H9 (cell line): ENCODE results near the gene AATK. TPM values are rescaled to one million over a fixed set of nuclear protein-coding genes. Genes with fewer than 3 reads are reported as not detected.
A peak's percentile ranks its signal among the peaks of the same experiment; 100 is the strongest.

ENCODE experiments used
- DNase-seq: peaks from one replicate; pipeline ENCODE4 v3.0.0-alpha.2; 2017
- H2AFZ ChIP-seq: one replicate; pipeline ENCODE4 v1.6.1; 2013; ENCODE audit warnings: mild to moderate bottlenecking, low read length, control low read depth, moderate library complexity
- H2AK5ac ChIP-seq: 2 replicates; pipeline ENCODE4 v1.6.1; 2013; ENCODE audit warnings: low read length, control low read depth, mixed read lengths; ENCODE audit not compliant: insufficient read length
- H2BK120ac ChIP-seq: one replicate; pipeline ENCODE4 v1.6.1; 2013; ENCODE audit warnings: low read depth, mild to moderate bottlenecking, low read length, control low read depth, inconsistent platforms; ENCODE audit not compliant: poor library complexity, severe bottlenecking
- H2BK12ac ChIP-seq: 2 replicates; pipeline ENCODE4 v1.6.1; 2013; ENCODE audit warnings: low read length, control low read depth, mixed read lengths, low read depth; ENCODE audit not compliant: insufficient read length
- H2BK15ac ChIP-seq: 2 replicates; pipeline ENCODE4 v1.6.1; 2013; ENCODE audit warnings: low read depth, low read length, control low read depth
- H2BK20ac ChIP-seq: one replicate; pipeline ENCODE4 v1.6.1; 2013; ENCODE audit warnings: low read depth, mild to moderate bottlenecking, low read length, control low read depth, inconsistent platforms; ENCODE audit not compliant: poor library complexity, severe bottlenecking
- H2BK5ac ChIP-seq: 2 replicates; pipeline ENCODE4 v1.6.1; 2013; ENCODE audit warnings: low read length, control low read depth, mixed read lengths; ENCODE audit not compliant: insufficient read length
- H3K14ac ChIP-seq: 2 replicates; pipeline ENCODE4 v1.6.1; 2013; ENCODE audit warnings: low read length, control low read depth; ENCODE audit not compliant: insufficient read depth
- H3K18ac ChIP-seq: 2 replicates; pipeline ENCODE4 v1.6.1; 2013; ENCODE audit warnings: low read depth, mild to moderate bottlenecking, mixed read lengths, low read length, control low read depth; ENCODE audit not compliant: insufficient read length
- H3K23ac ChIP-seq: 2 replicates; pipeline ENCODE4 v1.6.1; 2013; ENCODE audit warnings: low read length, control low read depth, mixed read lengths, low read depth; ENCODE audit not compliant: insufficient read length
- H3K23me2 ChIP-seq: 2 replicates; pipeline ENCODE4 v1.6.1; 2013; ENCODE audit warnings: low read depth, mild to moderate bottlenecking, mixed read lengths, low read length, control low read depth; ENCODE audit not compliant: insufficient read length, poor library complexity, severe bottlenecking
- H3K27ac ChIP-seq: 2 replicates; pipeline ENCODE4 v1.5.1; 2013; ENCODE audit warnings: low read length, control low read depth, mixed read lengths, low read depth; ENCODE audit not compliant: insufficient read length
- H3K27me3 ChIP-seq: 2 replicates; pipeline ENCODE4 v1.6.1; 2013; ENCODE audit warnings: low read length, control low read depth, inconsistent platforms; ENCODE audit not compliant: insufficient read depth
- H3K4ac ChIP-seq: 2 replicates; pipeline ENCODE4 v1.6.1; 2013; ENCODE audit warnings: low read depth, mild to moderate bottlenecking, control low read depth, inconsistent platforms, low read length, moderate library complexity
- H3K4me1 ChIP-seq: 2 replicates; pipeline ENCODE4 v1.6.1; 2013; ENCODE audit warnings: low read length, control low read depth, inconsistent platforms; ENCODE audit not compliant: insufficient read depth
- H3K4me2 ChIP-seq: 2 replicates; pipeline ENCODE4 v1.6.1; 2013; ENCODE audit warnings: low read length, control low read depth, mixed read lengths; ENCODE audit not compliant: insufficient read length, insufficient read depth
- H3K56ac ChIP-seq: 2 replicates; pipeline ENCODE4 v1.6.1; 2013; ENCODE audit warnings: low read depth, mild to moderate bottlenecking, mixed read lengths, low read length, control low read depth; ENCODE audit not compliant: insufficient read length
- H3K79me1 ChIP-seq: 2 replicates; pipeline ENCODE4 v1.6.1; 2013; ENCODE audit warnings: low read depth, mild to moderate bottlenecking, moderate library complexity, low read length, control low read depth, inconsistent platforms; ENCODE audit not compliant: insufficient read depth, poor library complexity, severe bottlenecking
- H3K79me2 ChIP-seq: 2 replicates; pipeline ENCODE4 v1.6.1; 2013; ENCODE audit warnings: low read length, control low read depth, inconsistent platforms; ENCODE audit not compliant: insufficient read depth
- H3K9ac ChIP-seq: 2 replicates; pipeline ENCODE4 v1.6.1; 2013; ENCODE audit warnings: low read length, control low read depth, mixed read lengths; ENCODE audit not compliant: insufficient read length; ENCODE audit errors: extremely low read depth
- H3K9me3 ChIP-seq: one replicate; pipeline ENCODE4 v1.6.1; 2013; ENCODE audit warnings: low read depth, low read length, inconsistent platforms; ENCODE audit not compliant: control insufficient read depth
- H3T11ph ChIP-seq: one replicate; pipeline ENCODE4 v1.6.1; 2013; ENCODE audit warnings: mild to moderate bottlenecking, low read length, control low read depth, inconsistent platforms
- H4K20me1 ChIP-seq: one replicate; pipeline ENCODE4 v1.6.1; 2013; ENCODE audit not compliant: control insufficient read depth, insufficient read length, insufficient read depth
- H4K5ac ChIP-seq: 2 replicates; pipeline ENCODE4 v1.6.1; 2013; ENCODE audit warnings: low read depth, mild to moderate bottlenecking, mixed read lengths, low read length, control low read depth; ENCODE audit not compliant: insufficient read length
- H4K8ac ChIP-seq: replicated peaks from 2 replicates; pipeline ENCODE4 v1.6.1; 2013; ENCODE audit warnings: low read length, control low read depth, mixed read lengths, low read depth; ENCODE audit not compliant: insufficient read length
- H4K91ac ChIP-seq: 2 replicates; pipeline ENCODE4 v1.6.1; 2013; ENCODE audit warnings: low read depth, mild to moderate bottlenecking, moderate library complexity, mixed read lengths, low read length, control low read depth; ENCODE audit not compliant: insufficient read length
- H3K27ac Mint-ChIP-seq, 3 experiments: 2 replicates in 2 of 3; 3 replicates in 1 of 3; pipeline ENCODE4 v1.8.0; 2020 to 2021; ENCODE audit warnings: mixed read lengths in 3 of 3, mild to moderate bottlenecking in 1 of 3, moderate library complexity in 1 of 3
- H3K27me3 Mint-ChIP-seq: 2 replicates; pipeline ENCODE4 v1.8.0; 2021; ENCODE audit warnings: low read depth, mild to moderate bottlenecking, moderate library complexity, mixed read lengths
- H3K36me3 Mint-ChIP-seq, 3 experiments: 2 replicates in 2 of 3; 3 replicates in 1 of 3; pipeline ENCODE4 v1.8.0; 2020 to 2021; ENCODE audit warnings: low read depth in 3 of 3, mixed read lengths in 3 of 3; ENCODE audit not compliant: insufficient read depth in 1 of 3
- H3K4me1 Mint-ChIP-seq, 2 experiments: 2 replicates each; pipeline ENCODE4 v1.8.0; 2020; ENCODE audit warnings: mixed read lengths in 2 of 2
- H3K4me3 Mint-ChIP-seq, 2 experiments: 2 replicates in 1 of 2; 3 replicates in 1 of 2; pipeline ENCODE4 v1.8.0; 2020 to 2021; ENCODE audit warnings: mild to moderate bottlenecking in 2 of 2, mixed read lengths in 2 of 2, moderate library complexity in 1 of 2
- H3K9me3 Mint-ChIP-seq, 2 experiments: 2 replicates in 1 of 2; 3 replicates in 1 of 2; pipeline ENCODE4 v1.8.0; 2020; ENCODE audit warnings: mild to moderate bottlenecking in 2 of 2, mixed read lengths in 2 of 2, moderate library complexity in 1 of 2
- WGBS: extraction: QIAGEN DNeasy Blood & Tissue Kit; methylation state at CpG from one replicate; pipeline ENCODE4 v1.1.7; 2013; ENCODE audit warnings: missing lambda C conversion rate, low lambda C conversion rate, mixed read lengths; ENCODE audit not compliant: insufficient read length; ENCODE audit errors: extremely low coverage; 5-methylcytosine and 5-hydroxymethylcytosine counted together
- total RNA-seq: library from RNA; stranded (reverse); gene quantifications from 2 replicates; pipeline ENCODE4 v1.2.1, GENCODE V29; 2021
- TF ChIP-seq, protein P1 (sequence below): fragments of 200-600 bp; sonication (generic); conservative IDR thresholded peaks from 3 replicates; pipeline ENCODE4 v1.8.0; 2021; ENCODE audit warnings: antibody characterized with exemption, mild to moderate bottlenecking

The AATK gene
- total RNA-seq, 1 experiment from 2014 or later = 2.4 TPM

DNA sequence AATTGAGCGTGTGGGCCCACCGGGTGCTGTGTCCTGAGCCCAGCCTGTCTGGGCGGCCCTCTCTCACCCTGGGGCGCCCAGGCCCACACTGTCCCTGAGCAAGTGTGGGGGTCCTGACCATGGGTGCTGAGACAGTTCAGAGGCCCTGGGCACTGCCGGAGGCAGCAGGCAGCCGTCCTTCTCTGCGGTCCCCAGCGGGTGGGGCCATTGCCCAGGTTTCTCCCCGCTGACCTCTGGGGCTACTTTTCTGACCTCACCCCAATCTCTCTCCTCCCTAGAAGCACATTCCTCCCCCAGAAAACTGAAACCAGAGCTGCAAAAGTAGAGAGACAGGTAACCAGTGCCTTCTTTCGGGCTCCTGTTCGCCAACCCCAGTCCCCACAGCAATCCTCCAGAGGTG is 36.7 kb downstream of the AATK start:
- H3K36me3 Mint-ChIP-seq = no peaks in the 10 kb centered on the region
- no peak overlapping the region for H2BK5ac ChIP-seq
- H3K27me3 ChIP-seq = no peaks in the 10 kb centered on the region
- no peak for DNase-seq
- TF ChIP-seq, protein P1, sequence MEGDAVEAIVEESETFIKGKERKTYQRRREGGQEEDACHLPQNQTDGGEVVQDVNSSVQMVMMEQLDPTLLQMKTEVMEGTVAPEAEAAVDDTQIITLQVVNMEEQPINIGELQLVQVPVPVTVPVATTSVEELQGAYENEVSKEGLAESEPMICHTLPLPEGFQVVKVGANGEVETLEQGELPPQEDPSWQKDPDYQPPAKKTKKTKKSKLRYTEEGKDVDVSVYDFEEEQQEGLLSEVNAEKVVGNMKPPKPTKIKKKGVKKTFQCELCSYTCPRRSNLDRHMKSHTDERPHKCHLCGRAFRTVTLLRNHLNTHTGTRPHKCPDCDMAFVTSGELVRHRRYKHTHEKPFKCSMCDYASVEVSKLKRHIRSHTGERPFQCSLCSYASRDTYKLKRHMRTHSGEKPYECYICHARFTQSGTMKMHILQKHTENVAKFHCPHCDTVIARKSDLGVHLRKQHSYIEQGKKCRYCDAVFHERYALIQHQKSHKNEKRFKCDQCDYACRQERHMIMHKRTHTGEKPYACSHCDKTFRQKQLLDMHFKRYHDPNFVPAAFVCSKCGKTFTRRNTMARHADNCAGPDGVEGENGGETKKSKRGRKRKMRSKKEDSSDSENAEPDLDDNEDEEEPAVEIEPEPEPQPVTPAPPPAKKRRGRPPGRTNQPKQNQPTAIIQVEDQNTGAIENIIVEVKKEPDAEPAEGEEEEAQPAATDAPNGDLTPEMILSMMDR = peak; percentile 56
- no peak overlapping the region for H3K18ac ChIP-seq
- H3K79me2 ChIP-seq = no peaks in the 10 kb centered on the region
- H3K79me1 ChIP-seq = no peaks in the 10 kb centered on the region
- H2AK5ac ChIP-seq = no peak overlapping the region
- H3K4me1 ChIP-seq = no peaks in the 10 kb centered on the region
- H3K27ac Mint-ChIP-seq = peak overlapping the region in 1 of 3 experiments; percentile 60; a peak in 1 of 7 replicates
- H2BK120ac ChIP-seq = no peak overlapping the region
- no peak overlapping the region for H3K23ac ChIP-seq
- H3K27me3 Mint-ChIP-seq = no peaks in the 10 kb centered on the region
- no CpG with 5 or more reads among the region's 11 CpGs for WGBS
- H4K91ac ChIP-seq = no peak overlapping the region
- H3K9ac ChIP-seq = no peak overlapping the region
- no peak overlapping the region for H3T11ph ChIP-seq
- no peak overlapping the region for H3K27ac ChIP-seq
- H3K4me2 ChIP-seq = no peak overlapping the region
- H3K56ac ChIP-seq = no peak overlapping the region
- H3K4me1 Mint-ChIP-seq = peaks cover 0 to 13% of the 10 kb centered on the region in 2 experiments; a peak in 2 of 4 replicates
- no peaks in the 10 kb centered on the region for H3K9me3 Mint-ChIP-seq
- H3K9me3 ChIP-seq = no peaks in the 10 kb centered on the region
- H2BK12ac ChIP-seq = no peak overlapping the region
- no peak overlapping the region for H4K5ac ChIP-seq
- no peak overlapping the region for H4K8ac ChIP-seq
- H3K4me3 Mint-ChIP-seq = no peak overlapping the region
- no peak overlapping the region for H2BK20ac ChIP-seq
- no peak overlapping the region for H2AFZ ChIP-seq
- H4K20me1 ChIP-seq = no peaks in the 10 kb centered on the region
- no peak overlapping the region for H3K14ac ChIP-seq
- no peak overlapping the region for H3K4ac ChIP-seq
- no peaks in the 10 kb centered on the region for H3K23me2 ChIP-seq
- H2BK15ac ChIP-seq = no peak overlapping the region
